HG03457 (cell line): Measurements from ENCODE around the gene TTLL11.

Experiments
- ATAC-seq: cut with Tn5 transposase; IDR thresholded peaks from one replicate; pipeline ENCODE4 v1.9.1; 2021; ENCODE audit warnings: moderate number of reproducible peaks; ENCODE audit not compliant: unreplicated experiment

Gene TTLL11

DNA sequence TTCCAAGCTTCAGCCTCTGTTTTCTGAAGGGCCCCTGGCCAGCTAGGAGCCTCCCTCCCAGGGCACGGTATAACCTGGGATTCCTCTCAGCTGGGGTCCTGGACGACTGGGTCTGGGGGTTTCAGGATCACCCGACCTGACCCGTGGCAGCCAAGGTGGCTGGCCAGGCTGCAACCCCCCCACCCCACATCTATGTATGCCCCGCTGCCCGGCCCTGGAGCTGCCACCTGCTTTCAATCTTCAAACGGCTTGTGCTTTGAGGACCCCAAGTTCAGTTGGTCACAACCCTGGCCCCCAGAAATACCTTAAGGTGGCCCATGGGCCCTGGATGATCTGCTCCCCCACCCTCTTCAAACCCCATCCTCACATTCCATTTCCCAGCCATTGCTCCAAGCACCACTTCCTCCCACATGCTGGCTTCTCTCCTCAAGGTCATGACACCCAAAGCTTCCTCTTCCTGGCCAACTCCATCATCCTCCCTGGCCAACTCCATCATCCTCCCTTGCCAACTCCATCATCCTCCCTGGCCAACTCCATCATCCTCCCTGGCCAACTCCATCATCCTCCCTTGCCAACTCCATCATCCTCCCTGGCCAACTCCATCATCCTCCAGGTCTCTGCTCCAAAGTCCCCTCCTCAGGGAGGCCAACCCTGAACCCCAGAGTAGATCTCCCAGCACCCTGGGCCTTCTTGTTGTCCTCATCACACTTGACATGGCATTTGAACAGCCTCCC, 17.2 kb upstream of the TTLL11 start:
- no peak for ATAC-seq

DNA sequence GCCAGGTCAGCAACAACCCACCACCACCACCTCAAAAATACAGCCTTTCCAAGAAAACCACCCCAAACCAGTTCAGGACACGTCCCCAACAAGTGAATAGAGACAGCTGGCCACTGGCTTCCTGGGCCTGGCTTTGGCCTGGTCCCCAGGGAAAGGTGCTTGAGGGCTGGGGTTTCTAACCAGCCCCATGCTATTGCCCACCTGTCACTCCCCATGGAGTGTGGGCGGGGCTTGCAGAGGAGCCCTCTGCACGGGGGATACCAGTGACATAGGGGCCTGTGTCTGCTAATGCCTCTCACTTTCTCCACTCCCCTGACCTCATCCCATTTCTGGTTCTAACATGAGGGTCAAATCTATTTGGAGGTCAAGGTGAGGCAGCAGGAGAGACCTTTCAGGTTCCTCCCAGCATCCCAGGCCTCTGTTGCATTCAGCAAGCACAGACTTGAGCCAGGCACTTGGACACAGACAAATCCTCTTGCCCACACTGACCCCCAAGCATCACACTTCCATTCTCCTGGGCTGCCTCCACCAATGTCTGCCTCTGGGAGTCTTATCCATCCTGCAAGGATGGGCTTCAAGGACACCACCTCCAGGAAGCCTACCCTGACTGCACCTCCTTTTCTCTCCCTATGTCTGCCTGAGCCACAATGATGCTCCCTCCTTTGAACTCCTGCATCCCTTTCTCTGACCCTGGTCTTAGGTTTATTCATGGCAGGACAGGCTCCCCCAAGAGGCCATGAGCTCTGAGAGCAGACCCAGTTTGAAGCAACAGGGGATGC, 16.1 kb upstream of the TTLL11 start:
- no peak for ATAC-seq

DNA sequence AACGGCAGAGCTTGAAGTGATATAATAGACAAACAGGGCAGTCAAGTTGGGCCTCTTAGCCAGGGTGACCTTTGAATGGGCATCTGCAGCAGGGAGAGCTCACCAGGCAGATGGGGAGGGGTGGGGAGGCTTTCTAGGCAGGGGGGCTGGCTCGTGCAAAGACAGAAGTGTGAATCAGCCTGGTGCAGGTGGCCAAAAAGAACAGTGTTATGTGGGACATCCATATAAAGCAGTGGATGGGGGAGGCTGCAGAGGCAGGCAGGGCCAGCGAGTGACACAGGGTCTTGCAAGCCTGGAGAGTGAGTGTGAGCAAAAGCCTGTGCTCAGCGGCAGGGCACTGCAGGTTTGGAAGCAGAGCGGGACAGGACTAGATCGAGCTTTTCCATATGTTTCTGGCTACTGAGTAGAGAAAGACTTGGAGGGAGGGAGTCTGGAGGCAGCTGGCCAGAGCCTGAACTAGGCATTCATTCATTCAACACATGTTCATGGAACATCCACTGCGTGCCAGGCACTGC, 14.2 kb upstream of the TTLL11 start:
- ATAC-seq: no peak

DNA sequence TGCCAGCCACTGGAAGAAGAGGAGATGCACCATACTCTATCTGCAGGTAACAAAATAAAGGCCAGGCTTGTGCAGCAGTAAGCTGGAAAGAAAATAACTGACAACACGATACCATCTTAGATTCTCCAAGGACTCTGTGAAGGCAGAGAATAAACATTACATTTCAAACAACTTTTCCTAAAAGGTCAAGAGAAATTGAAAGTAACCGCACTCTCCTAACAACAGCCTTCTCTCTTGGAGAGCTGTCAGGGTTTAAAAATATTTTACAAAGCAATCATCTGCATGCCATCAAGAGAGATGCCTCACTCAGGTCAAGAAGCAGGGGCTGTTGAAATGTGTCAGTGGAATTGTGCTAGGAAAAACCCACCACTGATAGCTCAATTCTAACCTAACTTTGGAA, 13.5 kb upstream of the TTLL11 start:
- ATAC-seq: no peak

DNA sequence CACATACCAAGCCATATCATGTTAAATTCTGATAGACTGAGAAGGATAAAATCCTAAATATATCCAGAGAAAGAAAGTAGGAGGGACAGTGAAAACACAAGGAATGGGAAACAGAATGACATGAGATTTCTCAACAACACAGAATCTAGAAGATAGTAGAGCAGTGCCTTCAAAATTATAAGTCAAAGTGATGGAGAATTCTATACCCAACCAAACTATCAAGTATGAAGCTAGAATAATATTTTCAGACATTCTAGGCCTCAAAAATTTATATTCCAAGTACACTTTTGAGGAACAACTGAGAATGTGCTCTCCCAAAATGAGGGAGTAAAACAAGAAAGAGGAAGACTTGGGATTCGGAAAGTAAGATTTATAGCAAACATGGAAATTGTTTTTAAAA, 10.9 kb upstream of the TTLL11 start:
- ATAC-seq: no peak

DNA sequence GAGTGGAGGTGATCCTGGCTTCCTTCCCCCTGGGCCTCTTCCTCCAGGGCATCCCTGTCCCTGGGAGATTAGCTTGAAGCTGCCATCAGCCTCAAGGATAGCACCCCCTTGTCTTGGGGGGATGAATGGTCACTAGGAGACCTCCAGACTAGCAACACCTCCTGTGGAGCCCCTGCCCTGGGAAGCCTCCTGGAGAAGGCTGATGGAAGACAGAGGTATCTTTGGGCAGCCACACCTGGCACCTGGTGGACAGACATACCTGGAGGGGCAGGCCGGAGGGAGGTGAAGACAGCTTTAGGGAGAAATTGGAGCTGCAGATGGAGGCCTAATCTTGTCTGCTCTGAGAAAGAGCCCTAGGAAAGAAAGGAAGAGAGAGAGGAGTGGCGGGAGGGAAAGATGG, 9.0 kb upstream of the TTLL11 start:
- ATAC-seq: no peak

DNA sequence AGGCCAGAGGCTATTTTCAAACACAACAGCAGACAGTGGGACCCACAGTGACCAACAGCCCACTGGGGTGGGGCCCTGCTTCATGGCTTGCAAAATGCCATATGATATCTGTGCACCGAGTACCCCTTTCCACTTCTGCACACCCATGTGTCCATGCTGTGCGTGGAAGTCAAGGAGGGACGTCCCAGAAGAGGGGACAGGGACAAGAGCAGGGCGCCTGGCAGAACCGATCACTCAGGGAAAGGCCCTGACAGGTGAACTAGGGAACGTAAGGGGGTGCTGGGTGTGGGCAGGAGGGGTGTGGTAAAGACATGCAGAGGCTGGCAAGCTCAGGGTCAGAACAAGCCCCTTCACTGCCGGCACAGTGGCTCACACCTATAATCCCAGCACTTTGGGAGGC, 7.6 kb upstream of the TTLL11 start:
- ATAC-seq: no peak

DNA sequence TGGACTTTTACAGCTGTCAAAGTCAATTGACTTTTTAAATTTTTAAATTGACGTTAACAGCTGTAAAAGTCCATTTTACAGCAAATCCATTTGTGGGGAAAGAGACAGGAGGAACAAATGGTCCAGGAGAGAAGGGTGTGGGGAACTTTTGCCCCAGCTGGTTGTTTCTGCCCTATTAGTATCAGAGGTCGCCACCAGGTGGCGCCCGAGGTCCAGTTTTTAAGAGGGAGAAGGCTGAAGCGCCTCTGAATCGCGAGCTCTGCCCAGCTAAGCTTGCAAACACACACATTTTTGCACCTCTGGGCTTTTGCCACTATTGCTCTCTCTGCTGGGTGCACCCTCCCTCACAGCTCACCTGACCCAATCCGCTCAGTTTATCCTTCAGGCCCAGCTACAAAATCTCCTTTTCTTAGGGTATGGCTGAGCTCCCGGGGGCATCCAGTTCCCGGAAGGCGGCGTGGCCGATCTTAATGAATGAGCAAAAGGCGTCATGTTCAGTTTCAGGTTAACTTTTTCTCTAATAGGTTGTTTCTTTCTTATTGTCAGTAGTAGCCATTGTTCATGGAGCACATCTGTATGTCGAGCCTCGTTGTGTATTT, 6.3 kb upstream of the TTLL11 start:
- ATAC-seq: no peak

DNA sequence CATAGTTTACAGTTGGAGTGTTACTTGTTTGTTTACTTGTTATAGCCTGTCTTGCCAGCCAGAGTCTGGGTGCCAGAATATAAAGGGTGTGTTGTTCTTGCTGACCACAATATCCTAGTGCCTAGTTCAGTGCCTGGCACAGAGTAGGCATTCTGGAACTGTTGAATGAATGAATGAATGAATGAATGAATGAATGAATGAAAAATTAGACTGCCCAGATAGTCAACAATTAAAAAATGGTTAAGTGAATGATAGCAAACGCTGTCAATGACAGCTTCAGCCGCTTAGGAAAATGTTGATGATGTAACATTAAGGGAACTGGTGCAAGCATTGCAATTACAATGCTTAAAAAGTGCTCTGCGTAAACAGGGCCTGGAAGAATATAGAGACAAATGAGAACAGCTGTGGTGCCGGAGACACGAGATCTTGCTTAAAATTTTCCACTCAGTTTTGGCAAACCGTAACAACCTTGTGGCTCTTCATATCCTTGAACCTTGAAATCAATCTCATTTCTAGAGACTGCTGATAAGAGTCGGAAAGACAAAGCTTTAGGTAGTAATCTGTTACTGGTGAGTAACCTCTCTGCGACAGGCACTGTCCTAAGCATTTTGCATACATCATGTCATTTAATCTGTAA, 4.7 kb upstream of the TTLL11 start:
- ATAC-seq: no peak

DNA sequence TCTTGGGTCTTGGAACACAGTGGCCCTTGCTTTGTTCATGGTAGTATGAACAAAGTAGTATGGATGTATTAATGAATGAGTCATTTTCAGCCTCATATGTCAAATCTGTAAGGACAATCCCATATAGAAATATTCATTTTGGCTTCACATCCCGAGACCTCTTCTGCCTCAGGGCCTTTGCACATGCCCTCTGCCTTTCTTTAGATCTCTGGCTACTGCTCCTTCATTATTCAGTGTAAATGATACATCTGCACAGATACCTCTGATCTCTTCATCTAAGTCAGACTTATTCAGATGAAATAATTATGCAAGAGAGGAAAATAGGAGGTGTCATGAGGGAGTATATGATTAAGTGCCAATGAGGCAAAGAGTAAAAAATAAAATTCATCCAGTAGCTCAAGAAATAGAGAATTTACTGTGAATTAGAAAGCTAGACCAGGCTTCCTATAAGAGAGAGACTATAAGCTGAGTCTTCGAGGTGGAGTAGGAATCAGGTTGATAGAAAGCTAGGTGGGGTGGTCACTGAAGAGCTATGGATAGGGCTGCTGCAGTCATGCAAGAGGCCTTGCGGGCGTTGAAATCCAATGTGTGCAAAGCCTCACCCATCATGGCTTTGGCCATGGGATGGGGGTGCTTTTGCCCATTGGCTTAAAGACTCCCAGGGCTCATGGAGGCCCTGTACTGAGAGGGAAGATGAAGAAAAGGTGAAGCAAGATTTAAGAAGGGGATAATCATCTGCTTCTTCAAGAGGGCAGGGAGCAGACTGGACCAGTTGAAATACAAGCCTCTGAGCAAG, 3.7 kb upstream of the TTLL11 start:
- no peak for ATAC-seq

DNA sequence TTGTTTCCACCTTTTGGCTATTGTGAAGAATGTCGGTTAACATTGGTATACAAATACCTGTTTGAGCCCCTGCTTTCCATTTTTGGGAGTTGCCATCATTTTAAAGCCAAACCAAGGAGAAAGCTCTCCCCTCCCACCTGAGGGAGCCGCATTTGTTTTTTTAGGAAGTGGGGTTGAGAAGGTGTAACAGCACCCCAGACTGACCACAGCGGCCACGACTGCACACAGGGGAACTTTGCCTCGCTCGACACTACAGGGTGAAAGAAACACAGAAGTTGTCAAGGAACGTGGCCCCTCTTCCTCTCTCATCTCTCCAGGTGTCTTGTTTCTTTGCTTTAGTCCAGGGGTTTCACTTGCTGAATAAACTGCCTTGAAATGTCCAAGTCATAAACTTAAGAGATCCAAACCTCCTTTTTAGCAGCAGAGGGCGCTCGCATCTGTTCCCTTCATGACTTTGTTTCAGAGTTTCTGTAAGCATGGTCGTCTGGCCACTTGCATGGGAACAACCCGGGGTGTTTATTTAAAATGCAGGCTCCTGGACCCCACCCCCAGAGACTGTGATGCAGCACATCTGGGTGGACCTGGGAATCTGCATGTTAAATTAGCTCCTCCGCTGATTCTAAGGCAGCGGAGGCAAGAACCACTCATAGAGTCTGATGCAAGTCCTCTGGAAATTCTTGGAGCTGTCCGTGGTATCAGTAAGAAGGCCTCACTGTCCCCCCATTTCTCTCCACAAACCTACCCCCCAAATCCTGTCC, 2.1 kb upstream of the TTLL11 start:
- ATAC-seq: no peak

DNA sequence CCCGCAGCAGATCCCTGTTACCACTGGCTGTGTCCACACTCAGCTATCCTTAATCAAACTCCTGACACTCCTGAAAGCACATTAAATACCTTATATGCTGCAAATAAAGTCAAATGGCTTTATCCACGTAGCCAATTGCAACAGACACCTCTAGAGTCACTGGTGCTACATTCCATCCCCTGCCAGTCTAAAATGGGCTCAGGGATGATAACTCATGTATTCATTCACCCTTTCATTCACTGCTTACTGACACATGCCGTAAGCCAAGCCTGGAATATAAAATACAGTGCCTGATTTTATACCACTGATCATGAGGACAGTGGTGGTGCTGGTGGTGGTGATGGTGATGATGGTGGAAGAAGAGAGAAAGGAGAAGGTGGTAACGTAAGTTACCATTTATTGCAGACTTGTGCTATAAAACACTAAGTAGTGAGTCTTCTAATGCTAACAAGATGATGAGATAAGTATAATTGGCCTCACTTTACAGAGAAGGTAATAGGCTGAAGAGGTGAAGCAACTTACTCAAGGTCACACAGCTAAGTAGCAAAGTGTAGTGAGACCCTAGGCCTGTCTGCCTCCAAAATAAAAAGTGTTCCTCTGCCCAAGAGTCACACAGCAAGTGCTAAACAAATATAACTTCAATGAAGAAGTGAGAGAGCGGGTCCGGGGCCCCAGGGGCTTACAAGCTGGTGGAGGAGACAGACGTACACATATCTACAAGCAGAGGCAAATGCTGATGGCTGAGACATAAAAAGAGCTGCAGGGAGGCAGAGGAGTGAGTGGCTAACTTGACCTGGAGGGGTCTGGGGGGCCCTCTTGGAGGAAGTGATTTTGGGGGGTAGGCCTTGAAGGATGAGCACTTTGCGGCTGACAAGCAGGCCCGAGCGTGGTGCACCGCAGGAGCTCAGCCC, 1.2 kb downstream of the TTLL11 start:
- ATAC-seq: no peak

DNA sequence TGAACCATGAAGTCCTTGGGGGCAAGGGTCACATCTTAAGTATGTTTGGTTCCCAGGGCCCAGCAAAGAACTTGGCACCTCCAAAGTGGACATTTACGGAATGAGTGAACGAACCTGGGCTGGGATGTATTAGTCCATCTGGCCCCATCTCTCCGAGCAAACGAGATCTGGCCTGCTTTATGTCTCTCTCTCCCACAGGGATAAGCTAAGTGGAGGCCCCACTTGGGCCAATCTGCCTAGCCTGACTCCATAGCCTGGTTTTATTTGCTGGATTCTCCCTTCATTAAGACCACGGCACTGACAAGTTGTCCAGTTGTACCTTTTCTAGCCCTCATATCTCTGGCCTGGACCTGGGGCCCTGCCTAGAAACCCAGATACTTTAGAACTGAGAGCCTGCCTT, 2.1 kb downstream of the TTLL11 start:
- no peak for ATAC-seq

DNA sequence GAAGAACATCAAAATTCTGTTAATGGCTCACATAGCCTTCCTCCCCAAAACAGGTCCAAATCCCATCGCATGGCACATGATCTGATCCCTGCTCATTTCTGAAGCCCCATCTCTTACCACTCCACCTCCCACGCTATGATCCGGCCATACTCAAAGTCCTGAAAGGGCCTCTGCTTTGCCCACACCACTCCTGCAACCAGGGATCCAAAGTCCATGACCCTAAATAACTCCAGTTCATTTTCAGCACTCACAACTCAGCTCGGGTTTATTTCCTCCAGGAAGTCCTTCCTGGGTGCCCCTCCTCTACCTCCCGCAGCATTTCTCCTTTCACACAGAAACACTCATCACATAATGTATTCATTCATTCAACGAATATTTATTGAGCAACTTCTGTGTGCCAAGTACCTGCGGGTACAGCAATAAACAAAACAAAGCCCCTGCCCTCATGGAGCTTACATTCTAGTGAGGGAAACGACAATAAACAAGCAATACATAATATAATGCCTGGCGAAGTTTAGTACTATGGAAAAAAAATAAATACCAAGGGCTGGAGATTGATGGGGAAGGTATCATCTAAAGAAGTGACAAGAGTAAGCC, 2.7 kb downstream of the TTLL11 start:
- no peak for ATAC-seq

DNA sequence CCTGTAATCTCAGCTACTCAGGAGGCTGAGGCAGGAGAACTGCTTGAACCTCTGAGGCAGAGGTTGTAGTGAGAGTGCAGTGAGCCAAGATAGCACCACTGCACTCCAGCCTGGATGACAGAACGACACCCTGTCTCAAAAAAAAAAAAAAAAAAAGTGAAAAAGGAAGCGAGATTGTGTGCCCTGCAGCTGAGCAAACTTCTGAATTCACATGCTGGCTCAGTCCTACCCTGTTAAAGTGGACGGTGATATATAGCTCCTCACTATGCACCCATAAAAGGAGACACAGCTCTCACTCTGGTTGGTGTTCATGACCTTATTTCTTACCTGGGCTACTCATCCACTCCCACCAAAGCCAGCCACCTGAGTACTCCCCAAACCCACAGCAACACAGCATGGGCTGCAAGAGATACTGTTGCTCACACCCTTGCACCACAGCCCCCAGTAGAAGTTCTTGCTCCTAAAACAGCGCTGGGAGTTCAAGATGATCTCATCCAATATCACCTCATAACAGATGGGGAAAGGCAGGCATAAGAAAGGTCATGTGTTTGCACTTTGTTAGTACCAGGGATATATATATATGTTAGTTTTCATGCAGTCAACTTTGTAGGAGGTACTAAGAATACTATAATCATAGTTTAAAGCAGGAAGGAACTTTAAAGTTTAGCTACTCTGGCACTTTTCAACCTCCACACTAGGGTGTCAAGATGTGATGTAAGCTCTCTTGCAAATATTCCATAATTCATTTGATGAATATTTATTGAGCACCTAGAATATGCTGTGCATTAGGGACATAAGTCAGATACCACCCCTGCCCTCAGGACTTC, 4.0 kb downstream of the TTLL11 start:
- no peak for ATAC-seq

DNA sequence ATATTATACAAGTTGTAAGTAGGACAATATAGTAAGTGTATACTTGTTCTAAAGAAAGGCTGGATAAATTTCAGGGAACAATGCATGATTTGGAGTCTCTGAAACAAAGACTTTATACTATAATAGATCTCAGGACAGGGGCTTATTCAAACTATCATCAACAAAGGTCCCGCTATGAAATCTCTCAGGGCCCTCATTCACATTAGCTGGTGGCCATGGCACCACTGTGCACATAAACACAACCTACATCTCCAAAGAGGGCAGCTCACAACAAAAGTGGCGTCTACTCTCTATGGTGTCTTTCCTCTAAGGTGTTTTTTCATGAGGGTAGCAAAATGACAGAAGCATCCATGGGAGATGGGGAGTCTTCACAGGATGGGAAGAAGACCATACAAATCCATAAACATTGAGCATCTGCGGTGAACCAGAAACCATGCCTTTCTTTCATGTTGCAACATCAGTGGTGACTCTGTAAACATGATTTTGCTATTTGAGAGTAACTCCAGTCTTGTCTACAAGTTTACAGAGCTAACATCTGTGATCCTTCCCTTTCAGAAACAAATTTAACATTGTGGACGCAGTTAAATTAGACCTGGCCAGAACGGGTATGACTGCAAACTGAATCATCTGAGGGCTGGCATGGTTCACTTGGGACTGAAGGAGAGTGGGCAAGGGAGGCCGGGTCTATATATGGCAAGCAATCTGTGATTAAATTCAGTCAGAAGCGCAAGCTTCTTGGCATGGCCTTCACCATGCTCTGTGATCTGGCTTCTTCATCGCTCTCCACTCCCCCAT, 5.5 kb downstream of the TTLL11 start:
- ATAC-seq: no peak

DNA sequence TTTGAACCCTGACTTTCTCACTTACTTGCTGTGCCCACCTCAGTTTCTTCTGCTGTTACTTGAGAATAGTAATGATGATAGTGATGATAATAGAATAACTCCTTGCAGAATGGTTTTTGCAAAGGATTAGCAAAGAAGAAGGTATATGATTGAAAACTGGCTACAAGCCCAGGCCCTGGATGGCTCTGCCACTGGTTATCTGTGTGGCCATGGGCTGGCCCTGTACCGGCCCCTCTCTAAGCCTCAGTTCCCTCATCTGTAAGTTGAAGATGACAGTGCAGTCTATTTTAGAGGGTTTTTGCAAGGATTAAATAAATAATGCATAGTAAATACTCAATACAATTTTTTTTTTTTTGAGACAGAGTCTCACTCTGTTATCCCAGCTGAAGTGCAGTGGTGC, 6.2 kb downstream of the TTLL11 start:
- no peak for ATAC-seq
